HG02943 (cell line): ENCODE results near the gene FBXO48.

Experiments
- ATAC-seq: cut with Tn5 transposase; IDR thresholded peaks from one replicate; pipeline ENCODE4 v1.9.1; 2021; ENCODE audit warnings: mild to moderate bottlenecking, low read depth, moderate library complexity; ENCODE audit not compliant: unreplicated experiment

The FBXO48 gene

DNA sequence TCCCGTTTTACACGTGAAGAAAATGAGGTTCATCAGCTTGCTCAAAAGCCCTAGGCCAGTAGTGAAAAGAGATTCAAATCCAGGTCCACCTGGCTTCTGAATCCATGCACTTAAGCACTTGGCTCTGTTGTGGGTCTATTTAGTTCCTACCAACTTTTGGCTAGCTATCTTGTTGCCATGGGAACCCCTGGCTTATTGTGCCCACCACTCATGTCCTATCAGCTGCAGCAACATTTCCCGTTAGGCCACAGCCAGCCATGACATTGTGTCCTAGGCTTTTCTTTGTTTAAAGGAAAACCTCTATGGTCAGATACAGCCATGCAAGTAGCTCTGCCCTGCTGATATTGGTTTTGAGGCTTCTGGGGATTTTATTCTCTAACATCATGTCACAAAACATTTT, 52.2 kb downstream of the FBXO48 start:
- no peak for ATAC-seq

DNA sequence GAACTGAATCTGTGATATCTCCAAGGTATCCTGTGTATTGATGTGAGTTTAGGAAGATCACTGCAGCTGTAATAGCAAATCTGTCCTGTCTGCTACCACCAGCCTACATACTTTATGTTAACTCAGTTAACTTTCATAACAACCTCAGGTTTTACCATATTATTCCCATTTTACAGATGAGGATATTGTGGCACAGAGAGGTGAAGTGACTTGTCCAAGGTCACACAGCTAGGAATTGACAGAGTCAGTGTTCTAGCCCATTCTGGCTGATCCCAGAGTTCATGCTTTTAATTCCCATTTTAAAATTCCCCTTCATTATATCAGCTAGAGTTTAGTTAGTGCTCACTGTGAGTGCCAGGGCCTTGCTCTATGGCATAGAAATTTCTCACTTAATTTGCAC, 52.6 kb downstream of the FBXO48 start:
- no peak for ATAC-seq

DNA sequence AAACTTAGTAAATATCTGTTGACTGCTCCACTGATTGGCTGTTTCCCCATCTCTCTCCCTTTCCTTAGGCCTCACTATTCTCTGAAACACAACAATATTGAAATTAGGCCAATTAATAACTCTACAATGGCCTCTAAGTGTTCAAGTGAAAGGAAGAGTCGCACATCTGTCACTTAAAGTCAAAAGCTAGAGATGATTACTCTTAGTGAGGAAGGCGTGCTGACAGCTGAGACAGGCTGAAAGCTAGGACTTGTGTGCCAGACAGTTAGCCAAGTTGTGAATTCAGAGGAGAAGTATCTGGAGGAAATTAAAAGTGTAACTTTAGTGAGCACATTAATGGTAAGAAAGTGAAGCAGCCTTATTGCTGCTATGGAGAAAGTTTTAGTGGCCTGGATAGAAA, 53.6 kb downstream of the FBXO48 start:
- ATAC-seq: no peak

DNA sequence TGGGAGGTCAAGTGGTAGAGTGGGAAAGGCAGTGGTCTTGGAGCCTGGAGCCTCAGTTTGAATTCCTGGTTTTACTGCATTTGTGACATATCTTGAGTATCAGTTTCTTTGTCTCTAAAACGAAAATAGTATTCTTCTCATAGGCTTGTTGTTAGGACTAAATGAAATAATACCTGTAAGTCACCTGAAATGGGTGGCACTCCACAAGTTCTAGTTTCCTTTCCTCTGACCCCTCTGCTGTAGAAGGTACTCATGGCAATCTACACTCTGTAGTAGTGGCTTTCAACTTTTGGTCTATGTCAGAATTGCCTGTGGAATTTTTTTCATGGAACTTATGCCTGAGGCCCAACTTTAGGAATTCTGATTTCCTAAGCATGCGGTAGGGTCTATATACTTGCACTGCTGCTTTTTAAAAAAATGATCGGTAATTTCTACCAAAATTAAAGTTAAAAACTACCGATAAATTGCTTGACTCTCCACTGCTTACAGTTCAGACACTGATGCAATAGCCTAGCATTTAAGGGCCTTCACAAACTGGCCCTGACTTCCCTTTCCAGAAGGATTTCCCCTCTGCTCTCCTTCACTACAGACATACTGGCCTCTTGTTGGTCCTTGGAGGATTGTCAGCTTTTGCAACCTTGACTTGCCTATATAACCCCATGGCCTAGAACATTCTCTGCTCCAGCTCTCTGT, 54.8 kb downstream of the FBXO48 start:
- ATAC-seq: no peak

DNA sequence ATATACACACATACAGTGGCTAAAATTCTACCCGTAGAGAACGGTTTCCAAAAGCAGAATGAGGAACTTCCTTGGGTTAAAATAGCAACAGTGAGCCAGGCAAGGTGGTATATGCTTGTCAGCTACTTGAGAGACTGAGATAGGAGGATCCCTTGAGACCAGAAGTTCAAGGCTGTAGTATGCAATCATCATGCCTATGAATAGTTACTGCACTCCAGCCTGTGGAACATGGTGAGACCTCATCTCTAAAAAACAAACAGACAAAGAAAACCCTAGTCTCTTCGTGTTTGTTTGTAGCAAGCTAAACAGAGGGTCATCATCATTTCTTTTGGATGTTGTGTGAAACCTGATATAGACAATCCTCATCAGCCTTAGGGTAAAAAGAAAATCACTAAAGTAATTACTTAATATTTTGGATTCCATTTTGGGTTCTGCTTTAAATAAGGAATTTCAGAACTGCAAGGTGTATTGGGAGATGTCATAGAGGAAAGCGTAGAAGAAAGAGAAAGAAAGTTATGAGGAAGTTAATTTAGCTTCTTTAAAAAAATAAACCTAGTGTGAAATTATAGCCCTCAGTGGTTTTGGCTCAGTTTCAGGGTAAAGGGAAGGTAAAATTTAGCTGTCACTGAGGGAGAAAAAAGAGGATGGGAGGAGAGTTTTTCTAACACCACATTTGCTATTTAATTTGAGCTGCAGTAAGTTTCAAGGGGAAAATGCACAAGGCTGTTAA, 55.5 kb downstream of the FBXO48 start:
- peak; percentile 85 for ATAC-seq
